ENCODE results near the gene RAD51B.
"Not testable (repeated sequence)": the region's sequence is repeated elsewhere in the genome, so short reads cannot be mapped to it uniquely, and the experiment has no call there.

The RAD51B gene

DNA sequence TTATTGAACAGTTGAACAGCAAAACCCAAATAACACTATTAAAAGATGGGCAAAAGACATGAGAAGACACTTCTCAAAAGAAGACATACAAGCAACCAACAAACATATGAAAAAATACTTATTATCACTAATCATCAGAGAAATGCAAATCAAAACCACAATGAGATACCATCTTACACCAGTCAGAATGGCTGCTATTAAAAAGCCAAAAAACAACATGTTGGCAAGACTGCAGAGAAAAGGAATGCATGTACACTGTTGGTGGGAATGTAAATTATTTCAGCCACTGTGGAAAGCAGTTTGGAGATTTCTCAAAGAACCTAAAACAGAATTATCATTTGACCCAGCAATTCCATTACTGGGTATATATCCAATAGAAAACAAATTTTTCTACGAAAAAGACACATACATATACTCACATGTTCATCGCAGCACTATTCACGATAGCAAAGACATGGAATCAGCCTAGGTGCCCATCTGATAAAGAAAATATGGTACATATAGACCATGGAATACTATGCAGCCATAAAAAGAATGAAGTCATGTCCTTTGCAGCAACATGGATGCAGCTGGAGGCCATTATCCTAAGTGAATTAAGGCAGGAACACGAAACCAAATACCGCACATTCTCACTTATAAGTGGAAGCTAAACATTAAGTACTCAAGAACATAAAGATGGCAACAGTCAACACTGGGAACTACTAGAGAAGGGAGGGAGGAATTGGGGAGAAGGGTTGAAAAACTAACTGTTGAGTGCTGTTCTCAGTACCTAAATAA, 367.1 kb downstream of the RAD51B start:
- DNase-seq: not testable (repeated sequence)

DNA sequence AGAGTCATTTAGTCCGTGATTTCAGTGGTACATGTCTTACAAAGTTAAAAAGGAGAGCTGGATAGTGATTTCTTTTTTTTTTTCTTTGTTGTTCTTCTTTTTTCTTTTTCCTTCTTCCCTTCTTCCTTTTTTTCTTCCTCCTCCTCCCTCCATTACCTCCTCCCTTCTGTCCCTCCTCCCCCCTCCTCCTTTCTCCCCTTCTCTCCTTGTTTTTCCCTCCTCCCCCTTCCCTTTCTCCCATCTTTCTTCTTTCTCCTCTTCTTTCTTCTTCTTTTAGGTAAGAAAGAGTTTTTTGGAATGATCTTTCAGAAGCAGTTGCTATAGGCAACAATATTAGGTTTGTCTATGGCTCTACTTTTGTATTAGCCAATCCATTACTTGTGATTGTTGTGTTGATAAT, 368.6 kb downstream of the RAD51B start:
- no peak for DNase-seq

DNA sequence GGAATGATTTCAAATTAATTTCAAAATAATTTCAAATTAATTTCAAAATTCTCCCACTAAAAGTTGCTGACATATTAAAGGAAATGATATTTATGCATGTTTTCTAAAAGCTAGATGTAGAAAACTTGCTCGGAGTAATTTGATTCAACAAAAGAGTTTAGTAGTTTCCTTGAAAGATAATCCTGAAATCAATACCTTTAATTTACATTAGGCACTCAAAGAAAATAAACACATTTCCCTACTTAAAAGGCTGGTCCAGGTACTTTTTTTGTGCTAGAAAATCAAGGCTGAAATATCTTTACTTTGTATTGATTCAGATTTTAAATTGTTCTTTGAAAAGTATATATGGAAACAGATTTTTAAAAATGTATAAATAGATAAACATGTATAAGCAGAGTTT, 370.5 kb downstream of the RAD51B start:
- DNase-seq: no peak

DNA sequence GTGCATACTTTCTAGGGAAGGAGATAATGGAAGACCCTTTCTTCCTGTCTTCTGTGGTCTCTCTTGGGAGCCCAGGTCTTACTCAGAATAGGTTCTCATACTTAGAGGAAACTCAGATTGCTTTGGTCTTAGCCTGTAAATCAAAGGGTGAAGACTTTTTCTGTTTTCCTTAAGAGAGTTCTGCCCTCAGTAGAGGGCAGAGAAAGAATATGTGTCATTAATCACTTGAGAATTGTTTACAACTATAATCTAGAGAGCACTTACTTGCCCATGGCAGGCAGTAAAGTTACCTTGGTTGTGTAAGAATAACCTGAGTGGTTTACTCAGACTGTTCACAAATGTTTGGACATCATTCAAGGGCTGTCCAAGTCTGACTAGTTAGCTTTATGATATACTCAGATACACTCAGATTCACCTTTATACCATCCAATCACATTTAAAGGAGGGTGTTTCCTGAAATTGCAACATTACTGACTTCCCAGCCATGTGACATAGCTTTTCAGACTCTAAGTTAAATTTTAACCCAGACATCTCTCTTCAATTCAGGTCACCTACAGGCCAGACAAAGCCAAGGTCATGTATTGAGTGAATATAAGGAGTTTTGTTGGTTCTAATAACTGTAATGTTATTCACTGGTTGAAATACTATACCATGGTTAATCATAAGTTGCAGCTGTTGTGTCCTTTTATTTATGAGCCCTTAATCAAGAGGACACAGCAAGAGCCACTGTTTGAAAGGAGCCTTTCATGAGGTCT, 372.2 kb downstream of the RAD51B start:
- DNase-seq: no peak

DNA sequence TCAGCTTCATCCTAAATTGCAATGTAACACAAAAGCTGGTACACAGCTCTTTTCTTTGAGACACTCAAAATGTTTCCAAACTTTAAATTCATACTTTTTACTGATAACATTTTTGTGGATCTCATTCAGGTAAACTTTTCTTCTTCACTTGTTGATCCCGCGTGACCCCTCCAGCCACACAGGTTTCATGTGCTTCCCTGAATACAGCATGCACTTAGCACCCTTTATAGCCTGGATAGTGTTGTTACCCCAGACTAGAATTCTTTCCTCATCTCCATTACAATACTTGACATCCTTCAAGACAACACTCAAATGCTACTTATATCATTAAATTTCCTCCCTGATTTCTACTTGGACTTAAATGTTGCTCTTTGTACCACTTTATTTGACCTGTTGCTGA, 373.4 kb downstream of the RAD51B start:
- DNase-seq: no peak

DNA sequence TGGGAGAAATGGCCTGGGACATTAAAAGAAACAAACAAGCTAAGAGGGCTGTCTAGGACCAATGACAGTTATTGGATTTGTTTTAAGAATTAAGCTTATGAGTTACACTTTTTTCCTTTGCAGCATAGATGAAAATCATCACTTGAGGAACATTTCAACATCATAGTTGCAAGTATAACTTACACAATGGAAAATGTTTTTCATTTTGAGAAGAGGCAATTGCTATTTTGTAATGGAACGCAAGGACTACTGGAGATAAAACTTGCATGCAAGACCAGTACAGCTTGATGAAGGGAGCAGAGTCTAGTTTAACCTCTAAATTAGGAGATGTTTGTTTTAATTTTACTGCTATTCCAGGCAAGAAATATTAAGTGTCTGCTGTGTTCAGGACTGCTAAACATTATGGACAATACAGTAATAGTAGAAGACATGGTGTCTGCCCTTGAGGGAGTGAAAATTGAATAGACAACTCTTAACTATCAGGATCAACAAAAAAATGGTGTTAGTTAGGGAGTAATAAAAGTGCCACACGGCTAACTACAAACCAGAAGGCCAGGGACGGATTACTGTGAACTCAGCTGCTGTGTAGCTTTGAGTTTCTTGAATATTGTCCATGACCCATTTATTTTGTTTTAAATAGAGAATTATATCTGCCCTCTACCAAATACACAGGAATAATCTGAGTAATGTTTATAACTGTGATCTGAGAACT, 374.5 kb downstream of the RAD51B start:
- no peak for DNase-seq

DNA sequence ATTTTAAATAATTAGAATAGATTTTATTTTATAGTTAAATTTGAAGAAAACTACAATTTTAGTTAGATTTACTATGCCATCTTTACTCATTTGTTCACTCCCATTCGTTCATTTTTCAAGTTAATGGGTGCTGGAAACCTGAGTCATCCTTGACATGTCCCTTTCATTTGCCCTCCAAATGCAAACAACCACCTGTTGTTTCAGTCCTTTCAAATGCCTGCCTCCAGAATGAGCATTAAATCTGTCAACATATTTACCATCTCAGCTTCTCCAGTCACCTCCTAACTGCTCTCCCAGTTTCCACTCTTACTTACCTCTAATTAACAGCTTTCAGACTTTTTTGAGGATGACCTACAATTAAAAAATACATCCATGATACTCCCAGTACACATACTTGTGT, 375.5 kb downstream of the RAD51B start:
- DNase-seq: peak; percentile 19

DNA sequence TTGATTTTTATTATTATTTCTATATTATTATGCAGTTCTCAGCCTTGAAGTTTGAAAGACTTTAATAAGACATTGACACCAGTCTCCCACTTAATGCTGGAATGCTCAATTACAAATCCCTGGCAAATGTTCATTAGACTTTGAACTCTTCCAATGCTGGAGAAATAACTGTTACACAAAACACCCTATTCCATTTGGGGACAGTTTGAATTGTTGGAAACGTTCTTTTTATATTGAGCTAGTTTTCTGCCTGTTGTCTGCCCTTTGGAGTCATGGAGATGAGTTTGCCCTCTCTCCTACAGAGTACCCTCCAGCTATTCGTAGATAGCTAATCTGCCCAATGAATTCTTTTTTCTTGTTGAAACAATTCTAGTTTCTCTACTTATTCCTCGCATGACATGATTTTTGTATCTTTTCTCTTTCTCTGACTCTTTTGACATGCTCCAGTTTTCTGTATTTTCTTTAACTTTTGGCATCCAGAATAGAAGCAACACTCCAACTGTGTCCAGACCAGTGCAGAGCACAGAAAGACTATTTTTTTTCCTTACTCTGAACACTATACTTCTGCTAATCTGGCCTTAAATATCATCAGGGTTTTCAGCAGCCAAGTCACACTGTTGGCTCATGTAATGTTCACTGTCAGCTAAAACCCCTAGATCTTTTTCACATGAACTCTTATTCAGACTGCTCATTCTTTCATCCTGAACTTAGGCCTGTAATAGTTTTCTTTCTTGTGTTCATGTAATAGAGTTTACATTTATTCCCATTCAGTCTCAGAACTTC, 379.3 kb downstream of the RAD51B start:
- no peak for DNase-seq

DNA sequence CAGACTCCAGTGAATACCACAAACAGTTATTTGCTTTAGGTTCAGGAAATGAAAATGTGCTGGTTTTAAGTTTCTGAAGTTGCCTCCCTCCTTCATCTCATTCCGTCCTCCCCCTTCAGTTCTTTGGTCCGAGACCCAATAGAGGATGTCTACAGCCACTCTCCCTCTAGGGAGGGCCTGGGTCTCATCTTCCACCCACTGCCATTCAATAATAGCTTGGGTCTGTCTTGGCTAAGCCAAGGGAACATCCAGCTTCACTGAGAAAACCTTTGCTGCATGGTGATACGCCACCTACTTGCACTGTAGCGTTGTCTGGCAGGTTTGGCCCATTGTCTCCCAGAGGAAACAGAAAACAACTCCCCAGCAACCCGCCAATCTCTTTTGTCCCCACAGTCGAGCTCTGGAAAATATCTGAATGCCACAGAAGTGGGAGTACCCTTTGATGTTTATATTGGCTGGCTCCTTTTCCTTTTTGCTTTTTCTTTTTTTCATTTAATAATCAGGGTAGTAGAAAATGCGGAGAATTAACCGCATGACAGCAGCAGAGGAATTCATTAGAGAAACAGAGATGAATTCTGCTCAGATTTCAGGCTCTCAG, 380.1 kb downstream of the RAD51B start:
- DNase-seq: no peak

DNA sequence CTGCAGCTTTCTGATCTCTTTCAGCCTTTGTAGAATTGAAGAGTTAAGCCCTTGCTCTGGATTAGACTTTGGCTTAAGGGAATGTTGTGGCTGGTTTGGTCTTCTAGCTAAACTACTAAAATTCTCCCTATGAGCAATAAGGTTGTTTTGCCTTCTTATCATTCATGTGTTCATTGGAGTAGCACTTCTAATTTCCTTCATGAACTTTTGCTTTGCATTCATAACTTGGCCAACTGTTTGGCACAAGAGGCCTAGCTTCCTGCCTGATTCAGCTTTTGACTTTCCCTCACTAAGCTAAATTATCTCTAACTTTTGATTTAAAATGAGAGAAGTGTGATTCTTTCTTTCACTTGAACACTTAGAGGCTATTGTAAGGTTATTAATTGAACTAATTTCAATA, 384.3 kb downstream of the RAD51B start:
- no peak for DNase-seq

DNA sequence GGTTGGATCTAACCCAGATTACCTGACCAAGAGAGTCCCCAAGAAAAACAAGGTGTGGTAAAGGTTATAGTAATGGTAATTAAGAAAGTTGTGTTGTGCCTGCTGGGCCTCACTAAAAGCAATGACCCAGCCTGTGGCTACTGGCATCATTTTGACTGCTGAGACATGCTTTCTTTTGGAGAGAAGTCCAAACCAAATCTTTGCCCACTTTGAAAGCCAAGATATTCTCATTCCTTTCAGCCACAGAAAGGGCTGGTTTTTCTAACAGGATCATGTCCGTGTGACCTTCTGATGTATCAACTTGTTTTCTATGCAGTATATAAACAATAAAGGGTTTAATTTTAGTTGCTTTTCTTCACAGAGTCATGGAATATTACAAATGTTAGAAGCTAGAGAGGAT, 388.6 kb downstream of the RAD51B start:
- no peak for DNase-seq

DNA sequence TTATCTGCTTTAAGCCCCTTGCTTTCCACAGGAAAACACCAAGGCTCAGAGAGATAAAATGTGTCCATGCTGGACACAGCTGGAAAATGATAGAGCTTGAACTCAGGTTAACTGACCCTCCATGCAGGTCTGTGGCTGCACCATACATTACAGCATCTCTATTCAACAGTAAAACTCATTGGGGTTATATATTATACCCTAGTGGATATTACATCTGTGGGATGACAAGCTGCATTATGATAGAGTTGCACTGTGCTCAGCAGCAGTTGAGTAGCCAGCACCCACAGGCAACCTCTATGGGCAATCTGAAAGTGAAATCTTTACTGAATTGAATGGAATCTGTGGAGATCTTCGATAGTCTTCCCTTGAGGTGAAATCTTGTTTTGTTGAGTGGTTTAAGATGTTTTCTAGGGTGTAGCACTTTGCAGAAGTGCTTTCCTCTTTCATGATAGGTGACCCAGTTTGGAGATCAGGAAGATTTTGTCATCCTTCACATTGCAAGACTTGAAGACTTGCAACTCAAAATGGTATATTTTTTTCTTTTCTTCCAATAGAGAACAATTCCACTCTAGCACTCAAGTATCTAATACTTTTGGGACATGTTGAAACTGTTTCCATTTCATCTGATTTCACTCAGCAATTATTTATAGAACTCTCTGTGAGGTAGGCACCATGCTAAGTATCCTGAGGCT, 389.2 kb downstream of the RAD51B start:
- no peak for DNase-seq

DNA sequence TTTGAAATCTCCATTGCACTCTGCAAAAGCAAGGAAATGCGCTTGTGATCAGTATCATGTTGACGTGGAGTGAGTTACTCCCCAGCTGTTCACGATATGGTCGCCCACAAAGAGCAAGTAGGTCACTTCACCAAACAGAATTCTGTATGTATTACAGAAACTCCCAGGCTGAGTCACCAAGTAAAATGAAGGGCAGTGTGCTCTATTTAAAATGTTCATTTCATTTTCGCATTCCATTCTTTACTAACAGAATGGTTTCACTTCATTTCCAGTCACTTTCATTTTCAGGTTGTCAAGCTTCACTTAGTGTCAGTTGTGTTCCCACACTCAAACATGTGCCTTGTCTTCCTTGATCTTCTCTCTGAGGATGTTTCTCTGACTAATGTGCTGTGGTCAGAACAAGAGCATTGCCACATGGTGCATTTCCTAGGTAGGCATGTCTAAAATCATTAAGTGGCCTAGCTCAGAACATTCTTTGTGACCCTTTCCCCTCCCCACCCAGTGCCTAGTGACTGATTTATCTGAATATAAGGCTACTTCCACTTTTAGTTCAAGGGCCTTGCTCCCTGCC, 391.2 kb downstream of the RAD51B start:
- DNase-seq: no peak

DNA sequence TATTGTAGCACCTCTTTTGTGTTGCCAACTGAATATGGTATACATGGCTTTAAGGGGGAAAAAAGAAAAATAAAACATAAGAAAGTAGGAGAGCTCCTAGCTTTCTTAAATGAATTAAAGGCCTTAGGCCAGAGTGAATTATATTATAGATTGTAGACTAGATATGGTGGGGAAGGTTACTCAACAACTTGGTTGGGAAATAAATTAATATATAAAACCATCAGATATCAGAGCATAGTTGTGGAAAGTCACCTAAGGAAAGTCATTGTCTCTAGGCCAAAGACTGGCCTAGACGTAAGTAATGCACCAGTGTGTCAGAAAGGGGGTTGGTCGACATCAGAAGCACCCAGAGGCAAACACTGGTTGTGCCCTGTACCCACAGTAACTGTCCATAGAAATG, 391.8 kb downstream of the RAD51B start:
- DNase-seq: no peak

DNA sequence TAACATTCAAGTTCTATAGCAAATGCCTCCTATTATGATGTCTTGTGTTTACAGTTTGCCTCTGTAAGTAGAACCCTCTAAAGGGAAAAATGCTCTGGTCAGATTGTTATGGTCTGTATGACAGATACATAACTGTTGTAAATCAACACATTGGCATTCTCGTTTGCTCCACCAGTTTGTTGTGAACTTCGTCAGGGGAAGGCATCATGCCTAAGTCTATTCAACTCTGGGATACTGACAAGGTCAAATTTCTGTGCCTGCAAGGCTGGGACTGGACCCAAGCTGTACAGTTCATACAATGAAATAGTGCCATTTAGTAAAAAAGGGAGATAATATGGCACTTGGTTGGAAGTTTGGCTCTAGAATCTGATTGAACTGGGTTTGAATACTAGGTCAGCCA, 392.3 kb downstream of the RAD51B start:
- DNase-seq: no peak

DNA sequence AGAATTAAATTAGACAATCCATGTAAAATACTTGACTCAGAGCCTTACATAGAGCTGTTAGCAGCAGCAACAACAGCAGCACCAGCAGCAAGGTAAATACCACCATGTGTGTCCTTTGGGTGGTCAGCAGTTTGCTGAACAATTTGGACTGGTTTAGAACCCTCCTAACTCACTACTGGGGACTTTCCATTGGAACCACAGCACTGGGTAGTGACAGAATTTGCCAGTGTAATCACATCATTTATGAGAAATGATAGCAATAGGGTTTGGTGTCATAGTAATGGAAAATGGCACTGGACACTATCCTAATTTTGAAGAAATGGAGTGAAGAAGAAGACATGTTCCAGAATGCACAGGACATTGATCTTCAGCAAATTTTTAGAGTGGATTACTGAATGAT, 392.8 kb downstream of the RAD51B start:
- no peak for DNase-seq

DNA sequence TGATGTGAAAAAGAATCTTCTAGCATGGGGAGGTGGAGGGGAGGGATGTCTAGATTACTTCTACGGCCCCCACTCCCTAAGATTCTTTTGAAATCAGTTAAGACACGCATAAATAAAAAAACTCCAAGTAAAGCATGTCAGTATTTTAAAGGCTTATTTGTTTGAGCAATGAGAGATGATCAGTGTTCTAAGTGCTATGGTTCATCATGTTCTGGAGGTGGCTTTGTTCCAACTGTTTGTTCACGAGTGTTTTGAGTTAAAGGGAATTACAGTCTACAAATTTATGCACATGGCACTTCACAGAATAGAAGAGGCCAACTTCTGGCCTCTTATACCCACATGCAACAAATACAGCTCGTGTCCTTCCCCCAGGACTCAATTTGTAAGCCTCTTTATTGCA, 394.9 kb downstream of the RAD51B start:
- DNase-seq: no peak

DNA sequence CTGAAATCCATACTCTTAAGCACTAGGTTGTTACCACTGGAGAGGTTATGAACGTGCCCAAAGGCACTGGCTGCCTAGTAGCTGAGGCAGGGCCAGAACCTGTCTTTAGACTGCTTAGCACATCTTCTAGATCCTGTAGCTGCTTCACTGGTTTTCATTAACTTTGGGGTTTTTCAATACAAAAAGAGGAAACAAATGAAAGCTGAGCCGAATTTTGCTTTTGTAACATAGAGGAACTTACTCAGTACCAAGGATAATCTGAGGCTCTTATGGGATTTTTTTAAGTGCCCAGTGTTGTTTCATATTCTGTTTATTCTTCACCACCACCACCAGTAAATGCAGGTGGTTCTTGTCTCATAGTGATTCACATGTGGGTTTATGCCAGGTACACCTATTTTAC, 396.1 kb downstream of the RAD51B start:
- no peak for DNase-seq

DNA sequence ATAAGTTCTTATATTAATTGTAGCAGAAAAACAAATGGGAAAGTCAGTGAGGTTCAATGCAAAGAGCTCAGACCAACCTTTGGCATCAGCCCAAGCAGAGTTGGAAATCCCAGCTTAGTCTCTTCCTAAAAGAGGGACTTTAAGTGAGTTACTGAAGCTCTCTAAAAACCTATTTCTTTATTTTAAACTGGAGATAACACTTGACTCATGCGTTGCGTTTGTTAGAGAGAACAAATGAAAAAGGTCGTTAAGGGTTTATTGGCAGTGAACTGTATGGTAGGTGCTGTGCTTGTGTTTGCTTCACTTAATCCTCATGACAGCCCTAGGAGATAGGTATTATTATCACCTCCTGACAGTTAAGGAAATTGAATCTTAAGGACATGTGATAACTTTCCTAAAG, 396.5 kb downstream of the RAD51B start:
- no peak for DNase-seq

DNA sequence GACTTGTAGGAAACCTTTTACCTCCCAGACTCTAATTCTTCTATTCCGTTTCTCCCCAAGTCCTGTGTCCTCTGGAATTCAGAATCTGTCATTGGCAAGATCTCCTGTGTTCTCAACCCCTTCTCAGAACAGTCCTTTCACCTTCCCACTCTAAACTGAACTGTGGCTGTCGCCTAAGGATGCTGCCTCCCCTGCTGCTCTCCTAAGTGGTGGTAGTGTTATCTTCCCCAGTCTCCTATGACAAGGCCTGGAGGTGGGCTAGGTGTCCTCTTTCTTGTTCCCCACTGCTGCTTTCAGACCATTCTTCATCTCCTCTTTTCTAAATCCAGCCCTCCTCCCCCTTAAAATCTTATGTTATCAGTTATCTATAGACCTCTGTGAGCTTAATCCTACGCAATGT, 397.4 kb downstream of the RAD51B start:
- no peak for DNase-seq

DNA sequence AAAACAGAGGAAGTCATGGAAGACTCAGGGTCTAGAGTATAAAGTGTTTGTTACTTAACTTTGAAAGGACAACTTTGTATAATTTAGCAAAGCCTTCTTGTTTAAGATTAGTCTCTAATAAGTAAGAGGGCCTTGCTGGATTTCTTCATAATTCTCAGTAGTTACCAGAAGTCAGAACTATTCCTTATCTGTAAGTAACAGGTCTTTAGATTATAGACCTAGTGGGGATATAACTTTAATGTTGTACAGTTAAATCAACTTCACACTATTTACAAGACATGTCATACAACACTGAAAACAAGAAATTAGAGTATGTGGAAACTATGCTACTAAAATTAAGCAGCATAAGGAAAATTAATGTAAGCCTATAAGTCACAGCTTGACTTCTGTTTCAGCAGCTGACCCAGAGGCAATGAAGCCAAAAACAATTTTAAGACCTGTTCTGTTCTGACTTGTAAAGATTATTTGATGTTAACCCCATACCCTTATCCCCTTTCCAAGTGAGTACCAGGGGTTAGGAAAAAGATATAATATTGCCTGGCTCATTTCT, 398.3 kb downstream of the RAD51B start:
- DNase-seq: no peak

Data from NCI-H2029 treated with DMSO at 0.1 percent for 48 hours (cell line).